Measurements from ENCODE around the gene EXT2. TPM values are rescaled to one million over a fixed set of nuclear protein-coding genes. Genes with fewer than 3 reads are reported as not detected.
A peak's percentile ranks its signal among the peaks of the same experiment; 100 is the strongest.

The EXT2 gene
- total and polyA plus RNA-seq, 2 of the 13 experiments (the other 11 are each of a cell fraction or from before 2014, with no cell fraction given): 61.5 to 68.7 TPM

GRCh38 chr11:44094260-44094868, 1.1 kb upstream of the EXT2 start (continued):
- 0 out of 2 replicates have a peak, but pooled peaks have one; percentile 38 for TF ChIP-seq ZBED4 (CRISPR knock-in tag; IDR thresholded peaks at IDR 0.05; ENCODE audit: borderline replicate concordance)
- no peak for TF ChIP-seq TBP (CRISPR knock-in tag; IDR thresholded peaks at IDR 0.05)
- TF ChIP-seq U2AF1 (optimal IDR thresholded peaks at IDR 0.05; ENCODE audit: low read depth, low read length): no peak
- TF ChIP-seq HDAC2 (CRISPR knock-in tag; IDR thresholded peaks at IDR 0.05): 0 out of 2 replicates have a peak, but pooled peaks have one; percentile 9
- TF ChIP-seq HMGXB4 (CRISPR knock-in tag; IDR thresholded peaks at IDR 0.05; ENCODE audit: borderline replicate concordance in 1 of 2, low read depth in 1 of 2): peak; percentile 24 to 38; a peak in 2 of 4 replicates
- no peak for TF ChIP-seq ZNF772 (CRISPR knock-in tag; IDR thresholded peaks at IDR 0.05)
- no peak for TF ChIP-seq POLR2AphosphoS5 (IDR thresholded peaks at IDR 0.05; ENCODE audit: low read depth, low read length)
- TF ChIP-seq MXD3 (CRISPR knock-in tag; IDR thresholded peaks at IDR 0.05): no peak
- peak; percentile 84 for TF ChIP-seq CTCF (CRISPR knock-in tag; IDR thresholded peaks at IDR 0.05)
- no peak for TF ChIP-seq ZNF646 (CRISPR knock-in tag; IDR thresholded peaks at IDR 0.05)
- TF ChIP-seq EHMT2 (IDR thresholded peaks at IDR 0.05; ENCODE audit: borderline replicate concordance, low read depth, low read length): no peak
- TF ChIP-seq KDM2A (CRISPR knock-in tag; IDR thresholded peaks at IDR 0.05; ENCODE audit: borderline replicate concordance, low read depth): no peak
- TF ChIP-seq ZNF615 (CRISPR knock-in tag; IDR thresholded peaks at IDR 0.05; ENCODE audit: borderline replicate concordance): no peak
